ENCODE data around the gene CUTC.

DNA sequence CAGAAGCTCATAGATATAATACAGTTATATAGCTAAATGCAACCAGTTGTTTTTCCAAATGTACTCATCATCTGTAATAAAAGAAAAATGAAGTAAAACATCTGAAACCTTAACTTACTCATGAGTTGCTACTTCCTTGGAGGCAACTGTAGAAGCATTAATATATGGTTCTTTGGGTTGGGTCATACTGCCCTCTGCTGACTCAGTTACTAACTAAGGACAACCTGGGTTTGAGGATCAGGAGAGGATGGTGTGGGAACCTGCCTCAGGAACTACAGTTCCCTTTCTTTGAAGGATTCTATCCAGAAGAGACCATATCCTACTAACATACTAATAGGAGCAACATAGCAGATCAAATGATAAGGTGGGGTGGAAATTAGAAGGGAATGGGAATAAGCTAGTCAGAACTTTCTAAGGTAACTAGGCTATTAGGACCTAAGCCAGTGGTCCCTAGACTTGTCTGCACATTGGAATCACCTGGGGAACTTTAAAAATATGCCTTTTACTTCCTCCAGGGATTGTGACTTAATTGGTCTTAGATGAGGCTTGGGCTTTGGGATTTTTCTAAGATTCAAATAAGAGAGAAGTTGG is 20.8 kb upstream of the CUTC start:
- TF ChIP-seq, protein P1, sequence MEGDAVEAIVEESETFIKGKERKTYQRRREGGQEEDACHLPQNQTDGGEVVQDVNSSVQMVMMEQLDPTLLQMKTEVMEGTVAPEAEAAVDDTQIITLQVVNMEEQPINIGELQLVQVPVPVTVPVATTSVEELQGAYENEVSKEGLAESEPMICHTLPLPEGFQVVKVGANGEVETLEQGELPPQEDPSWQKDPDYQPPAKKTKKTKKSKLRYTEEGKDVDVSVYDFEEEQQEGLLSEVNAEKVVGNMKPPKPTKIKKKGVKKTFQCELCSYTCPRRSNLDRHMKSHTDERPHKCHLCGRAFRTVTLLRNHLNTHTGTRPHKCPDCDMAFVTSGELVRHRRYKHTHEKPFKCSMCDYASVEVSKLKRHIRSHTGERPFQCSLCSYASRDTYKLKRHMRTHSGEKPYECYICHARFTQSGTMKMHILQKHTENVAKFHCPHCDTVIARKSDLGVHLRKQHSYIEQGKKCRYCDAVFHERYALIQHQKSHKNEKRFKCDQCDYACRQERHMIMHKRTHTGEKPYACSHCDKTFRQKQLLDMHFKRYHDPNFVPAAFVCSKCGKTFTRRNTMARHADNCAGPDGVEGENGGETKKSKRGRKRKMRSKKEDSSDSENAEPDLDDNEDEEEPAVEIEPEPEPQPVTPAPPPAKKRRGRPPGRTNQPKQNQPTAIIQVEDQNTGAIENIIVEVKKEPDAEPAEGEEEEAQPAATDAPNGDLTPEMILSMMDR (IDR thresholded peaks at IDR 0.05 in 8 of 11, conservative IDR thresholded peaks at IDR 0.05 in 3 of 11): peak in 9 of 11 experiments; percentile 38 to 64 (median 48)
- TF ChIP-seq POLR2A (IDR thresholded peaks at IDR 0.05): no peak

All from spleen (tissue), 7 donors.